GM12891 (cell line): ENCODE data around the gene STARD4.

ENCODE experiments used
- POLR2A ChIP-seq: IDR thresholded peaks from 2 replicates; pipeline ENCODE4 v1.6.1; 2011; ENCODE audit warnings: low read depth, low read length, control low read depth
- POLR2AphosphoS5 ChIP-seq: IDR thresholded peaks from 2 replicates; pipeline ENCODE4 v1.6.1; 2011; ENCODE audit warnings: low read depth, low read length, control low read depth
- TAF1 ChIP-seq: IDR thresholded peaks from 2 replicates; pipeline ENCODE4 v1.6.1; 2011; ENCODE audit warnings: low read depth, low read length, control low read depth

DNA sequence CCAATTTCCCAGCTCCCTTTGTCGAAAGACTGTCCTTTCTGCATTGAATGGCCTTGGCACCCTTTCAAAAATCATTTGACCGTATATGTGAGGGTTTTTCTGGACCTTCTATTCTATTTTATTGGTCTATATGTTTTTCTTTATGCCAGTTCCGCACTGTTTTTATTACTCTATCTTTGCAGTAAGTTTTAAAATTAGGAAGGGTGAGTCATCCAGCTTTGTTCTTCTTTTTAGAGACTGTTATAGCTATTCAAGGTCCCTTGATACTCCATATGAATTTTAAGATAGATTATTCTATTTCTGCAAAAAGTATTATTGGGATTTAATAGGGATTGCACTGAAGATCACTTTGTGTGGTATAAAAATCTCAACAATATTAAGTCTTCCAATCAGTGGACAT lies 44.2 kb upstream of the STARD4 start:
- TF ChIP-seq POLR2A (no peak), TAF1 (no peak), POLR2AphosphoS5 (no peak)
